Astrocyte (in vitro differentiated cells and primary cell): Measurements from ENCODE around the gene ATP13A1.

Experiments
- CTCF ChIP-seq: IDR thresholded peaks from 2 replicates; pipeline ENCODE4 v1.5.1; 2011; ENCODE audit warnings: low read depth, mild to moderate bottlenecking, inconsistent platforms, low read length, moderate library complexity; ENCODE audit not compliant: insufficient read depth
- EZH2 ChIP-seq: IDR thresholded peaks from 2 replicates; pipeline ENCODE4 v1.6.1; 2012; ENCODE audit warnings: mild to moderate bottlenecking, low read length, inconsistent platforms; ENCODE audit not compliant: insufficient read depth

- TF ChIP-seq CTCF (no peak), EZH2 (no peak)
These were observed 33.0 kb downstream of the ATP13A1 start for GRCh38 chr19:19630426-19630825.
